GM23248 (cell line): ENCODE data around the gene GALNT10. TPM values are rescaled to one million over a fixed set of nuclear protein-coding genes. Genes with fewer than 3 reads are reported as not detected.

Source experiments
- DNase-seq: peaks from one replicate; pipeline ENCODE4 v3.0.0-alpha.2; 2015
- H2AFZ ChIP-seq: fragments of 200-600 bp; sonication (generic); 2 replicates; pipeline ENCODE4 v1.6.1; 2016; ENCODE audit warnings: antibody characterized with exemption
- H3F3A ChIP-seq: fragments of 200-600 bp; sonication (generic); 2 replicates; pipeline ENCODE4 v1.6.1; 2016; ENCODE audit warnings: mild to moderate bottlenecking, antibody characterized with exemption, mixed run types; ENCODE audit not compliant: insufficient read depth
- H3K27ac ChIP-seq: fragments of 200-600 bp; sonication (generic); 2 replicates; pipeline ENCODE4 v1.5.1; 2016; ENCODE audit warnings: mild to moderate bottlenecking
- H3K27me3 ChIP-seq: fragments of 200-600 bp; sonication (generic); replicated peaks from 2 replicates; pipeline ENCODE4 v1.6.1; 2016; ENCODE audit warnings: mild to moderate bottlenecking; ENCODE audit not compliant: insufficient read depth
- H3K36me3 ChIP-seq: fragments of 200-600 bp; sonication (generic); 2 replicates; pipeline ENCODE4 v1.6.1; 2016; ENCODE audit warnings: low read depth, mild to moderate bottlenecking
- H3K4me1 ChIP-seq: fragments of 200-600 bp; sonication (generic); 2 replicates; pipeline ENCODE4 v1.6.1; 2016; ENCODE audit warnings: mild to moderate bottlenecking; ENCODE audit not compliant: insufficient read depth
- H3K4me2 ChIP-seq: fragments of 200-600 bp; sonication (generic); one replicate; pipeline ENCODE4 v1.6.1; 2016; ENCODE audit warnings: mild to moderate bottlenecking; ENCODE audit not compliant: unreplicated experiment
- H3K4me3 ChIP-seq: fragments of 200-600 bp; sonication (generic); 2 replicates; pipeline ENCODE4 v1.5.1; 2016; ENCODE audit warnings: mild to moderate bottlenecking
- H3K79me2 ChIP-seq: fragments of 200-600 bp; sonication (generic); 2 replicates; pipeline ENCODE4 v1.6.1; 2016; ENCODE audit warnings: mild to moderate bottlenecking; ENCODE audit not compliant: insufficient read depth
- H3K9ac ChIP-seq: fragments of 200-600 bp; sonication (generic); 2 replicates; pipeline ENCODE4 v1.6.1; 2016; ENCODE audit warnings: mild to moderate bottlenecking
- H3K9me2 ChIP-seq: fragments of 200-600 bp; sonication (generic); 2 replicates; pipeline ENCODE4 v1.6.1; 2016; ENCODE audit warnings: mixed run types, mild to moderate bottlenecking, moderate library complexity; ENCODE audit not compliant: insufficient read depth
- H3K9me3 ChIP-seq: fragments of 200-600 bp; sonication (generic); one replicate; pipeline ENCODE4 v1.6.1; 2017; ENCODE audit warnings: low read depth
- H4K20me1 ChIP-seq: fragments of 200-600 bp; sonication (generic); 2 replicates; pipeline ENCODE4 v1.6.0; 2016; ENCODE audit not compliant: insufficient read depth
- EZH2 ChIP-seq: fragments of 200-600 bp; sonication (generic); IDR thresholded peaks from 2 replicates; pipeline ENCODE4 v1.6.1; 2018; ENCODE audit warnings: antibody characterized with exemption, mild to moderate bottlenecking; ENCODE audit not compliant: insufficient read depth, poor library complexity, severe bottlenecking
- EZH2phosphoT487 ChIP-seq: fragments of 200-600 bp; sonication (generic); IDR thresholded peaks from 2 replicates; pipeline ENCODE4 v1.6.1; 2018; ENCODE audit warnings: antibody characterized with exemption, moderate library complexity, mild to moderate bottlenecking, low read depth; ENCODE audit not compliant: insufficient read depth
- WGBS, 2 experiments: methylation state at CpG; one replicate each; pipeline ENCODE4 v1.1.6; 2015 to 2017; ENCODE audit warnings: low lambda C conversion rate in 2 of 2, low coverage in 1 of 2; ENCODE audit errors: missing lambda C conversion rate in 2 of 2; 5-methylcytosine and 5-hydroxymethylcytosine counted together
- in situ Hi-C: fragments of 300-500 bp; cut with MboI; formaldehyde crosslinking; loops from 2 replicates; pipeline ENCODE4 v1.15.0; 2020
- polyA plus RNA-seq: library from polyadenylated mRNA; unstranded; fragments of >200 nt; fragmentation: Nextera tagmentation; extraction: Ambion mirVana; gene quantifications from 2 replicates; pipeline ENCODE4 v1.2.1, GENCODE V29; 2016
- total RNA-seq: library from RNA; depleted of rRNA; stranded (reverse); fragments of >200 nt; shearing (Covaris generic); gene quantifications from 2 replicates; pipeline ENCODE4 v1.2.3, GENCODE V29; 2014

GALNT10 gene
- total and polyA plus RNA-seq, 2 experiments from 2014 or later, result 23.3 to 67.9 TPM

DNA sequence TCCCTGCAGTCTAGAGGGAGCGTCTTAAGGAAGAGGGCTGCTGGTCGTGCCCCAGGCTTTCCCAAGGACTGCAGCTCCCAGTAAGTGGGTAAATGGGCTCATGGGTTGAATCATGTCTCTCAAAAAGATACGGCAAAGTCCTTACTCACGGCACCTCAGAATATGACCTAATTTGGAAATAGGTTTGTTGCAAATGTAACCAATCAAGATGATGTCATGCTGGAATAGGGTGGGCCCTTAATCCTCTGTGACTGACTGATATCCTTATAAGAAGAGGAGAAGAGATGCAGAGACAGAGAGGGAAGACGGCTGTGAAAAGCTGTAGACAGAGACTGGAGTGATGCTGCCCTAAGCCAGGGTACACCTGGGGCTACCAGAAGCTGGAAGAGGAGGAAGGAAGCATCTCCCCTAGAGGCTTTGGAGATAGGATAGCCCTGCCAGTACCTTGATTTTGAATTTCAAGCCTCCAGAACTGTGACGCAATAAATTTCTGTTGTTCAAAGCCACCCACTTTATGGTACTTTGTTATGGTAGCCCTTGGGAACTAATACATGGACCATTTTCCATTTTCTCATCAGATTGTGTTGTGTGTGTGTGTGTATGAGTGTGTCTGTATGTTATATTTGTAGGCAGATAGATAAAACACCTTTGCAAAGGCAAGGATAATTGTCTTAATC lies 15.0 kb downstream of the GALNT10 start:
- Histone ChIP-seq H3K36me3 (no peaks in the 10 kb centered on the region), H3K4me1 (0 out of 2 replicates have a peak, but pooled peaks cover 6% of the 10 kb centered on the region), H3K27me3 (no peaks in the 10 kb centered on the region), H3K79me2 (peaks cover 100% of the 10 kb centered on the region), H3K4me3 (no peak overlapping the region), H2AFZ (no peak overlapping the region), H3K9me2 (no peaks in the 10 kb centered on the region), H3K9ac (no peak overlapping the region), H3K4me2 (no peak overlapping the region), H4K20me1 (no peaks in the 10 kb centered on the region), H3K27ac (no peak overlapping the region), H3K9me3 (no peaks in the 10 kb centered on the region), H3F3A (peaks cover 12% of the 10 kb centered on the region)
- TF ChIP-seq EZH2phosphoT487, result no peak
- no peak for TF ChIP-seq EZH2
- peak; percentile 22 for DNase-seq
- in situ Hi-C loops, result no loop called here
- WGBS, 2 experiments, result 79 to 81% methylated on average over 6 of the region's 6 CpGs

DNA sequence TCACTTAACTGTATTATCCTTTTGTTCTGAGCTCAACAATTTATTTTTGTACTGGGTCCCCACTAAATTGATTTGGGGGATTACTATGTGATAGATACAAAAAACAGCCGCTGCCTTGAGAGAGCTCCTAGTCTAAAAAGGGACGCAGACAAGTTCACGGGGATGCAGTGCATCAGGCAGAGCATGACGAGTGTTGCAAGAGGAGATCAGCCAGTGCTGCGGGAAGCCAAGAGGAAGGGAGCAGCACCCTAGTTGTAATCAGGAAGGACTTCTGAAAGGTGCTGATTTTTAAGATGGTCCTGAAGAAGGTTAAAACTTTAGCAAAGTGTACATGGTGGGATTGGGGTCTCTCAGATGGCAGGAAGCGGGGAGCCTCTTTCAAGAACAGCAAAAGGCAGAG lies 15.8 kb downstream of the GALNT10 start:
- TF ChIP-seq EZH2 (no peak), EZH2phosphoT487 (no peak)
- Histone ChIP-seq H3K9me2 (no peaks in the 10 kb centered on the region), H3K4me1 (peaks cover 10% of the 10 kb centered on the region), H3K9ac (no peak overlapping the region), H3F3A (peaks cover 18% of the 10 kb centered on the region), H4K20me1 (no peaks in the 10 kb centered on the region), H3K79me2 (peaks cover 100% of the 10 kb centered on the region), H3K4me3 (no peak overlapping the region), H3K36me3 (no peaks in the 10 kb centered on the region), H3K9me3 (no peaks in the 10 kb centered on the region), H2AFZ (no peak overlapping the region), H3K27me3 (no peaks in the 10 kb centered on the region), H3K27ac (no peak overlapping the region), H3K4me2 (no peak overlapping the region)
- WGBS, 2 experiments, result 97 to 99% methylated on average over 6 of the region's 6 CpGs
- DNase-seq, result no peak
- in situ Hi-C loops, result no loop called here

DNA sequence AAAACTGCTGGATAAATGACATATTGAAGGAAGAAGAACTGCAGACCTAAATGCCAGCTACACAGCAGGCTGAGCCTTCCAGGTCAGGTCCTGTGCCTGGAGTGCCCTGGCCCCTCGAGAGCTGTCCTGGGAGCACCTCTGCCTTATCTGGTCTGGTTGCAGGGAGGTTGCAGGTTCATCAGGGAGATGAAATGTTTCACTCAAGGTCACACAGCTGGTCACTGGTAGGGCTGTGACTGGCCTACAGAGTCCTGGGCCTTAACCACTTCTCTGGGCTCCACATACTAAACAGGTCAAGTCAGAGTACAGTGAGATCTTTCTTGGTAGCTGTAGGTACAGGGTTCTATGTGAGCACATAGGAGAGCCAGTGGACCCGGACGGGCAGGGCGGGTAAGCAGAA lies 16.7 kb downstream of the GALNT10 start:
- in situ Hi-C loops, result no loop called here
- Histone ChIP-seq H3K79me2 (peaks cover 100% of the 10 kb centered on the region), H3K9me2 (no peaks in the 10 kb centered on the region)

DNA sequence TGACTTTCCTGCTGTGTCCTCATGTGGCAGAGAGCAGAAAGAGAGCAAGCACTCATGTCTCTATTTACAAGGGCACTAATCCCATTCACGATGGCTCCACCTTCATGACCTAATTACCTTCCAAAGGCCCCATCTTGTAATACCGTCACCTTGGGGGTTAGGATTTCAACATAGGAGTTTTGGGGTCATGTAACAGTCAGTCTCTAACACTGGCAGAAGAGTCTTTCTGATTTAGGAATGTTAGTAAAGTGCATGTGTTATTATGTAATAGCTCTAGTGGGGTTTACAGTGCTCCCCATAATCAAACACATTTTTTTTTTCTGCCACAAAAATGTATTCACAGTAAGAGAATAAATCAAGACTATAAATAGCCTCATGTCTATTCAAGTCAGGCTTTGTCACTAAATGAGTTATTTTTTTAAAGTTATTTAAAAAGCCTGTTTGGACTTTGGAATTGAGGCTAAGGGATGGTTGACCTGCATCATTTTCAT lies 19.1 kb downstream of the GALNT10 start:
- Histone ChIP-seq H3K9ac (no peak overlapping the region), H3K36me3 (no peaks in the 10 kb centered on the region), H3K4me3 (no peak overlapping the region), H3K9me2 (no peaks in the 10 kb centered on the region), H3K27me3 (no peaks in the 10 kb centered on the region), H2AFZ (no peak overlapping the region), H3K4me1 (peaks cover 41% of the 10 kb centered on the region), H3K79me2 (peaks cover 91% of the 10 kb centered on the region), H3K4me2 (no peak overlapping the region), H3K27ac (no peak overlapping the region), H3F3A (peaks cover 51% of the 10 kb centered on the region), H3K9me3 (no peaks in the 10 kb centered on the region), H4K20me1 (no peaks in the 10 kb centered on the region)
- no peak for TF ChIP-seq EZH2phosphoT487
- no peak for TF ChIP-seq EZH2
- in situ Hi-C loops, result no loop called here
- 60 to 77% methylated on average over 2 of the region's 2 CpGs for WGBS, 2 experiments
- DNase-seq, result peak; percentile 6

More for the DNA sequence above, 16.7 kb downstream of the GALNT10 start:
- TF ChIP-seq EZH2phosphoT487, result no peak
- no peak for TF ChIP-seq EZH2
- H3K36me3 ChIP-seq, result no peaks in the 10 kb centered on the region
- H4K20me1 ChIP-seq, result no peaks in the 10 kb centered on the region
- peaks cover 27% of the 10 kb centered on the region for H3F3A ChIP-seq
- no peak overlapping the region for H3K27ac ChIP-seq
- H3K27me3 ChIP-seq, result no peaks in the 10 kb centered on the region
- H3K9ac ChIP-seq, result no peak overlapping the region
- WGBS, 2 experiments, result 73 to 74% methylated on average over 4 of the region's 4 CpGs
- no peak for DNase-seq
- H3K4me3 ChIP-seq, result no peak overlapping the region
- H2AFZ ChIP-seq, result no peak overlapping the region
- H3K9me3 ChIP-seq, result no peaks in the 10 kb centered on the region
- H3K4me2 ChIP-seq, result no peak overlapping the region
- H3K4me1 ChIP-seq, result peaks cover 19% of the 10 kb centered on the region
